ENCODE data around the gene MYO7B.

MYO7B gene

DNA sequence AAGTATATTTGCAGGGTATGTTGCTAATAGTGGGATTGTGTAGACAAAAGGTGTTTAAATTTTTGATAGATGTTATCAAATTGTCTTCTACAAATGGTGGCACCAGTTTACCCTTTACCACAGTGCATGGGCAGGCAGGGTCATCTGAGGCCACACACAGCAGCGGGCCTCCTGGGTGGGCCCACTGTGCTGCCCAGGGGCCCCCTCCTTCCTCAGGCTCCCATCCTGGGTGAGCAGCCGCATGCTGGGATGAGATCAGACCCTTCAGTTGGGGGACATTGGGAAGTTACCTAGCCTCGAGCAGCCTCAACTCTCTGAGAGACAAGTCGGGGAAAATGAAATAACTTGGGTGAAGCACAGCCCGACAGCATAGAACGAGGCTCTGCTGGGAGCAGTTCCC is 9.7 kb downstream of the MYO7B start:
- Histone ChIP-seq H3K36me3 (ENCODE audit: control insufficient read depth, insufficient read depth, low read length) (no peaks in the 10 kb centered on the region), H3K27me3 (ENCODE audit: control insufficient read depth, insufficient read depth, low read length) (no peaks in the 10 kb centered on the region), H3K9ac (ENCODE audit: low read length) (no peak overlapping the region), H3K27ac (ENCODE audit: low read depth, low read length) (no peak overlapping the region), H3K4me3 (ENCODE audit: low read length) (no peak overlapping the region), H3K4me1 (ENCODE audit: control insufficient read depth, insufficient read depth, low read length) (no peaks in the 10 kb centered on the region)

DNA sequence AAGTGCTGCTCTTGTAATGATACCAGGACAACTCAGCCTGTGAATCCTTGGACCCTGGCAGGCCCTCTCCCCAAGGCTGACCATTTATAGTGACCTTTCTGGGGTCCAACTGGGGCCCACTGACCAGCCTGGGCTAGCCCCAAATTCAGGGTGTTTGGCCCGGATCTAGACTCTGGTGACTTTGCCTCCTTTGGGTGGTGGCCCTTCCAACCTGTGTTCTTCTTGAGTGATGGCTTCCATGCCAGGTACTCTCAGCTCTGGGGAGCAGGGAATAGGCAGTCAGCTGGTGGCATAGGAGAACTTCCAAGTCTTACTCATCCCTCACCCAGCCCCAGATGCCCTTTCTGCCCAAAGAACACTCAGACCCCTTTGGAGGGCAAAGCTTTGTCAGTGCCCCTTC is 10.3 kb downstream of the MYO7B start:
- Histone ChIP-seq H3K27ac (ENCODE audit: low read depth, low read length) (no peak overlapping the region), H3K4me3 (ENCODE audit: low read length) (no peak overlapping the region), H3K4me1 (ENCODE audit: control insufficient read depth, insufficient read depth, low read length) (no peaks in the 10 kb centered on the region), H3K36me3 (ENCODE audit: control insufficient read depth, insufficient read depth, low read length) (no peaks in the 10 kb centered on the region), H3K9ac (ENCODE audit: low read length) (no peak overlapping the region), H3K27me3 (ENCODE audit: control insufficient read depth, insufficient read depth, low read length) (no peaks in the 10 kb centered on the region)

DNA sequence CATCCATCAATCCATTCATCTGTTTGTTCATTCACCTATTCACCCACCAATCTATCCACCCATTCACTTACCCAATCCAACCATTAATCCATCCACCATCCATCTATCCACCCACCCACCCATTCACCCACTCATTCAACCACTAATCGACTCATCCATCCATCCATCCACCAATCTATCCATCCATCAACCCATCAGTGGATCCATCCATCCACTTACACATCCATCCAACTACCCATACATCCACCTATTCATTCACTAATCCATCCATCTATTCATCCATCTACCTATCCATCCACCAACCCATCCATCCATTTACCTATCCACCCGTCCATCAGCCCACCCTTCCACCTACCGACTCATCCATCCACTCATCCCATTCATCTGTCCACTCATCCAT is 11.3 kb downstream of the MYO7B start:
- no peaks in the 10 kb centered on the region for H3K36me3 ChIP-seq (ENCODE audit: control insufficient read depth, insufficient read depth, low read length)
- no peaks in the 10 kb centered on the region for H3K27me3 ChIP-seq (ENCODE audit: control insufficient read depth, insufficient read depth, low read length)
- no peak overlapping the region for H3K9ac ChIP-seq (ENCODE audit: low read length)
- no peak overlapping the region for H3K4me3 ChIP-seq (ENCODE audit: low read length)
- H3K4me1 ChIP-seq (ENCODE audit: control insufficient read depth, insufficient read depth, low read length), result no peaks in the 10 kb centered on the region
- H3K27ac ChIP-seq (ENCODE audit: low read depth, low read length), result no peak overlapping the region

GRCh38 chr2:127551221-127551930 is 15.9 kb downstream of the MYO7B start:
- Histone ChIP-seq H3K9ac (ENCODE audit: low read length) (no peak overlapping the region), H3K36me3 (ENCODE audit: control insufficient read depth, insufficient read depth, low read length) (no peaks in the 10 kb centered on the region), H3K27ac (ENCODE audit: low read depth, low read length) (no peak overlapping the region), H3K27me3 (ENCODE audit: control insufficient read depth, insufficient read depth, low read length) (no peaks in the 10 kb centered on the region), H3K4me3 (ENCODE audit: low read length) (no peak overlapping the region), H3K4me1 (ENCODE audit: control insufficient read depth, insufficient read depth, low read length) (no peaks in the 10 kb centered on the region)

DNA sequence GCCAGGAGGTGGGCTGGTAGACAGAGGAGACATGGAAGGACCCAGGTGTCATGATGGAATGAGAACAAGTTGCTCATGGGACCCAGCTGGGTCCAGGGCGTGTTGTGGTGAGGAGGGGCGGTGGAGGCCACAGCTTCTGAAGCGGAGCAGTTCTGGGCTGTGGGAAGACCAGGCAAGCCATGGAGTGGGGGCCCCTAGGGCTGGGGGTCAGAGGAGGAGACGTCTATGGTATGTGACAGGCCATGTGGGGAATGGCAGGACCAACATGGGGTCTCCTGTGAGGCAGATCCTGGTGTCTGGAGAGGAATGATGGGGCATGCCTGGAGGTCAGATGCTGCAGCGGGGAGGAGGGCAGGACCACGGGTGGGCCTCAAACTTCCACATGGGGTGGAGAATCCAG is 16.9 kb downstream of the MYO7B start:
- no peak overlapping the region for H3K27ac ChIP-seq (ENCODE audit: low read depth, low read length)
- no peaks in the 10 kb centered on the region for H3K4me1 ChIP-seq (ENCODE audit: control insufficient read depth, insufficient read depth, low read length)
- no peak overlapping the region for H3K4me3 ChIP-seq (ENCODE audit: low read length)
- no peaks in the 10 kb centered on the region for H3K27me3 ChIP-seq (ENCODE audit: control insufficient read depth, insufficient read depth, low read length)
- H3K9ac ChIP-seq (ENCODE audit: low read length), result no peak overlapping the region
- no peaks in the 10 kb centered on the region for H3K36me3 ChIP-seq (ENCODE audit: control insufficient read depth, insufficient read depth, low read length)

GRCh38 chr2:127552846-127553245 is 17.4 kb downstream of the MYO7B start:
- no peak overlapping the region for H3K27ac ChIP-seq (ENCODE audit: low read depth, low read length)
- no peaks in the 10 kb centered on the region for H3K4me1 ChIP-seq (ENCODE audit: control insufficient read depth, insufficient read depth, low read length)
- no peak overlapping the region for H3K4me3 ChIP-seq (ENCODE audit: low read length)
- H3K27me3 ChIP-seq (ENCODE audit: control insufficient read depth, insufficient read depth, low read length), result no peaks in the 10 kb centered on the region
- no peak overlapping the region for H3K9ac ChIP-seq (ENCODE audit: low read length)
- H3K36me3 ChIP-seq (ENCODE audit: control insufficient read depth, insufficient read depth, low read length), result no peaks in the 10 kb centered on the region

- Histone ChIP-seq H3K4me3 (ENCODE audit: low read length) (no peak overlapping the region), H3K27me3 (ENCODE audit: control insufficient read depth, insufficient read depth, low read length) (no peaks in the 10 kb centered on the region), H3K4me1 (ENCODE audit: control insufficient read depth, insufficient read depth, low read length) (no peaks in the 10 kb centered on the region), H3K36me3 (ENCODE audit: control insufficient read depth, insufficient read depth, low read length) (no peaks in the 10 kb centered on the region), H3K27ac (ENCODE audit: low read depth, low read length) (no peak overlapping the region), H3K9ac (ENCODE audit: low read length) (no peak overlapping the region)
These were observed 23.4 kb downstream of the MYO7B start for GRCh38 chr2:127558911-127559310.

GRCh38 chr2:127559454-127559853 is 24.0 kb downstream of the MYO7B start:
- no peaks in the 10 kb centered on the region for H3K27me3 ChIP-seq (ENCODE audit: control insufficient read depth, insufficient read depth, low read length)
- no peak overlapping the region for H3K27ac ChIP-seq (ENCODE audit: low read depth, low read length)
- H3K4me1 ChIP-seq (ENCODE audit: control insufficient read depth, insufficient read depth, low read length), result no peaks in the 10 kb centered on the region
- H3K36me3 ChIP-seq (ENCODE audit: control insufficient read depth, insufficient read depth, low read length), result no peaks in the 10 kb centered on the region
- no peak overlapping the region for H3K4me3 ChIP-seq (ENCODE audit: low read length)
- H3K9ac ChIP-seq (ENCODE audit: low read length), result no peak overlapping the region

- Histone ChIP-seq H3K4me3 (ENCODE audit: low read length) (no peak overlapping the region), H3K27me3 (ENCODE audit: control insufficient read depth, insufficient read depth, low read length) (no peaks in the 10 kb centered on the region), H3K27ac (ENCODE audit: low read depth, low read length) (no peak overlapping the region), H3K4me1 (ENCODE audit: control insufficient read depth, insufficient read depth, low read length) (no peaks in the 10 kb centered on the region), H3K36me3 (ENCODE audit: control insufficient read depth, insufficient read depth, low read length) (no peaks in the 10 kb centered on the region), H3K9ac (ENCODE audit: low read length) (no peak overlapping the region)
These were observed 24.9 kb downstream of the MYO7B start for GRCh38 chr2:127560201-127560930.

GRCh38 chr2:127560931-127561280 is 25.4 kb downstream of the MYO7B start:
- Histone ChIP-seq H3K27ac (ENCODE audit: low read depth, low read length) (no peak overlapping the region), H3K36me3 (ENCODE audit: control insufficient read depth, insufficient read depth, low read length) (no peaks in the 10 kb centered on the region), H3K9ac (ENCODE audit: low read length) (no peak overlapping the region), H3K4me1 (ENCODE audit: control insufficient read depth, insufficient read depth, low read length) (no peaks in the 10 kb centered on the region), H3K4me3 (ENCODE audit: low read length) (no peak overlapping the region), H3K27me3 (ENCODE audit: control insufficient read depth, insufficient read depth, low read length) (no peaks in the 10 kb centered on the region)

DNA sequence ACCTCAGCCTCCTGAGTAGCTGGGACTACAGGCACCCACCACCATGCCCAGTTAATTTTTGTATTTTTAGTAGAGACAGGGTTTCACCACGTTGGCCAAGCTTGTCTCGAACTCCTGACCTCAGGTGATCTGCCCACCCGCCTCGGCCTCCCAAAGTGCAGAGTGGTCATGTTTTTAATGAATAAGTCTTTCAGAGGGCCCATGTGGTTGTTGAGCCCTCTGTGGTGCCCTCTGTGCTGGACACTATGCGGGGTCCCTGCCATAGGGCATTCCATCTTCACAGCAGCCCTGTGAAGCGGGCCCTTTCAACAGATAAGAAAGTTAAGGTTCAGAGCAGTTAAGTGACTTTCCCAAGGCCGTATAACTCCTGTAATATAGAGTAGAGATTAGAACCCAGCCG is 25.9 kb downstream of the MYO7B start:
- no peaks in the 10 kb centered on the region for H3K27me3 ChIP-seq (ENCODE audit: control insufficient read depth, insufficient read depth, low read length)
- H3K4me3 ChIP-seq (ENCODE audit: low read length), result no peak overlapping the region
- no peak overlapping the region for H3K27ac ChIP-seq (ENCODE audit: low read depth, low read length)
- no peaks in the 10 kb centered on the region for H3K36me3 ChIP-seq (ENCODE audit: control insufficient read depth, insufficient read depth, low read length)
- H3K9ac ChIP-seq (ENCODE audit: low read length), result no peak overlapping the region
- H3K4me1 ChIP-seq (ENCODE audit: control insufficient read depth, insufficient read depth, low read length), result no peaks in the 10 kb centered on the region

DNA sequence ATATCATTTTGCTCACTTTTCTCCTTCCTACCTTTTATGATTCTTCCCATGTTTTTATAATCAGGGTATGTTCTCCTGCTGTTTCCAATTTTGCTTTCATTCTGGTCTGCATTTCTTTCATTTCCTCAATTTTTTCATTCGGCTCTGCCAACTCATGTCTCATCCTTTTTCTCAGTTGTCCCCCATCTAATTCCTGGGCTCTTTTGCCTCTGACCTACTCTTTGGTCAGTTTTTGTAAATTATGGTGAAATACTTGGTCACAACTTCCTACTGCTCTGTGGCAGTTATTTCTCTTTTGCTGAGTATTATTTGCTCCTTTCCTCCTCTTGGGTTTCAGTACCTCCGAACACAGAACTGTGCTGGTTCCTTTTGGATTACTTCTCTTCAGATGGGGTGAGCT is 27.5 kb downstream of the MYO7B start:
- Histone ChIP-seq H3K27me3 (ENCODE audit: control insufficient read depth, insufficient read depth, low read length) (no peaks in the 10 kb centered on the region), H3K4me3 (ENCODE audit: low read length) (no peak overlapping the region), H3K9ac (ENCODE audit: low read length) (no peak overlapping the region), H3K36me3 (ENCODE audit: control insufficient read depth, insufficient read depth, low read length) (no peaks in the 10 kb centered on the region), H3K27ac (ENCODE audit: low read depth, low read length) (no peak overlapping the region), H3K4me1 (ENCODE audit: control insufficient read depth, insufficient read depth, low read length) (no peaks in the 10 kb centered on the region)
